ENCODE measurements around the gene ZNF138. TPM values are rescaled to one million over a fixed set of nuclear protein-coding genes. Genes with fewer than 3 reads are reported as not detected.
"Not testable (repeated sequence)": the region's sequence is repeated elsewhere in the genome, so short reads cannot be mapped to it uniquely, and the experiment has no call there.

Gene ZNF138
- 17.9 TPM for polyA plus RNA-seq (2013, experiment 1 of 2)
- 18.0 TPM for polyA plus RNA-seq (2013, experiment 2 of 2)

GRCh38 chr7:64794171-64794844, at the start of gene ZNF138:
TSS of gene ZNF138 (plus strand) at chr7:64794428. CDS start at chr7:64794569, 141 bp downstream.
- H3K4me1 ChIP-seq (ENCODE audit: insufficient read depth, low read length): peaks cover 16% of the 10 kb centered on the region; the same call in 1 of the 2 replicates
- peaks cover 17% of the 10 kb centered on the region for H3K36me3 ChIP-seq (ENCODE audit: insufficient read depth, low read length)
- no peaks in the 10 kb centered on the region for H3K9me3 ChIP-seq (ENCODE audit: insufficient read depth, low read depth, low read length)
- peak within 1 kb of the TSS; percentile 84 for H3K27ac ChIP-seq (ENCODE audit: low read depth, low read length)
- H3K9ac ChIP-seq (ENCODE audit: low read depth, low read length): peak within 1 kb of the TSS; percentile 93
- H3K4me3 ChIP-seq (ENCODE audit: low read length): peak within 1 kb of the TSS; percentile 81
- H3K27me3 ChIP-seq (ENCODE audit: insufficient read depth, low read length): no peaks in the 10 kb centered on the region
- WGBS: under 1% methylated on average over 32 of the region's 32 CpGs

- no peaks in the 10 kb centered on the region for H3K36me3 ChIP-seq (ENCODE audit: insufficient read depth, low read length)
- no peak overlapping the region for H3K27ac ChIP-seq (ENCODE audit: low read depth, low read length)
- WGBS: 91% methylated on average over 3 of the region's 4 CpGs
- H3K9ac ChIP-seq (ENCODE audit: low read depth, low read length): no peak overlapping the region
- no peaks in the 10 kb centered on the region for H3K27me3 ChIP-seq (ENCODE audit: insufficient read depth, low read length)
- no peak overlapping the region for H3K4me3 ChIP-seq (ENCODE audit: low read length)
- peaks cover 64% of the 10 kb centered on the region for H3K9me3 ChIP-seq (ENCODE audit: insufficient read depth, low read depth, low read length)
- H3K4me1 ChIP-seq (ENCODE audit: insufficient read depth, low read length): no peaks in the 10 kb centered on the region
Observed at GRCh38 chr7:64744680-64745079, 49.5 kb upstream of the ZNF138 start.

GRCh38 chr7:64747802-64748201, 46.4 kb upstream of the ZNF138 start:
- Histone ChIP-seq H3K36me3 (ENCODE audit: insufficient read depth, low read length) (no peaks in the 10 kb centered on the region), H3K27me3 (ENCODE audit: insufficient read depth, low read length) (no peaks in the 10 kb centered on the region), H3K27ac (ENCODE audit: low read depth, low read length) (no peak overlapping the region), H3K9ac (ENCODE audit: low read depth, low read length) (no peak overlapping the region), H3K4me3 (ENCODE audit: low read length) (no peak overlapping the region), H3K9me3 (ENCODE audit: insufficient read depth, low read depth, low read length) (peaks cover 67% of the 10 kb centered on the region), H3K4me1 (ENCODE audit: insufficient read depth, low read length) (no peaks in the 10 kb centered on the region)

GRCh38 chr7:64753032-64753431, 41.2 kb upstream of the ZNF138 start:
- Histone ChIP-seq H3K27ac (ENCODE audit: low read depth, low read length) (no peak overlapping the region), H3K9ac (ENCODE audit: low read depth, low read length) (no peak overlapping the region)
- WGBS: 44% methylated on average over 2 of the region's 2 CpGs

GRCh38 chr7:64755865-64756264, 38.4 kb upstream of the ZNF138 start:
- WGBS: 83% methylated on average over 2 of the region's 3 CpGs
- Histone ChIP-seq H3K27me3 (ENCODE audit: insufficient read depth, low read length) (no peaks in the 10 kb centered on the region), H3K4me1 (ENCODE audit: insufficient read depth, low read length) (no peaks in the 10 kb centered on the region), H3K27ac (ENCODE audit: low read depth, low read length) (no peak overlapping the region), H3K9me3 (ENCODE audit: insufficient read depth, low read depth, low read length) (peaks cover 45% of the 10 kb centered on the region), H3K9ac (ENCODE audit: low read depth, low read length) (no peak overlapping the region), H3K4me3 (ENCODE audit: low read length) (no peak overlapping the region), H3K36me3 (ENCODE audit: insufficient read depth, low read length) (no peaks in the 10 kb centered on the region)

More at GRCh38 chr7:64753032-64753431, 41.2 kb upstream of the ZNF138 start:
- Histone ChIP-seq H3K36me3 (ENCODE audit: insufficient read depth, low read length) (no peaks in the 10 kb centered on the region), H3K4me1 (ENCODE audit: insufficient read depth, low read length) (no peaks in the 10 kb centered on the region), H3K4me3 (ENCODE audit: low read length) (no peak overlapping the region), H3K27me3 (ENCODE audit: insufficient read depth, low read length) (no peaks in the 10 kb centered on the region), H3K9me3 (ENCODE audit: insufficient read depth, low read depth, low read length) (peaks cover 63% of the 10 kb centered on the region)

- H3K9ac ChIP-seq (ENCODE audit: low read depth, low read length): no peak overlapping the region
- H3K27ac ChIP-seq (ENCODE audit: low read depth, low read length): no peak overlapping the region
- H3K9me3 ChIP-seq (ENCODE audit: insufficient read depth, low read depth, low read length): peaks cover 41% of the 10 kb centered on the region
- no peaks in the 10 kb centered on the region for H3K4me1 ChIP-seq (ENCODE audit: insufficient read depth, low read length)
- H3K36me3 ChIP-seq (ENCODE audit: insufficient read depth, low read length): no peaks in the 10 kb centered on the region
- no peak overlapping the region for H3K4me3 ChIP-seq (ENCODE audit: low read length)
- no peaks in the 10 kb centered on the region for H3K27me3 ChIP-seq (ENCODE audit: insufficient read depth, low read length)
- 61% methylated on average over 3 of the region's 3 CpGs for WGBS
Observed at GRCh38 chr7:64758151-64758550, 36.1 kb upstream of the ZNF138 start.

- no peak overlapping the region for H3K4me3 ChIP-seq (ENCODE audit: low read length)
- H3K27ac ChIP-seq (ENCODE audit: low read depth, low read length): no peak overlapping the region
- H3K27me3 ChIP-seq (ENCODE audit: insufficient read depth, low read length): no peaks in the 10 kb centered on the region
- H3K9ac ChIP-seq (ENCODE audit: low read depth, low read length): no peak overlapping the region
- H3K4me1 ChIP-seq (ENCODE audit: insufficient read depth, low read length): no peaks in the 10 kb centered on the region
- H3K9me3 ChIP-seq (ENCODE audit: insufficient read depth, low read depth, low read length): peaks cover 24% of the 10 kb centered on the region
- no peaks in the 10 kb centered on the region for H3K36me3 ChIP-seq (ENCODE audit: insufficient read depth, low read length)
Observed at GRCh38 chr7:64768824-64769223, 25.4 kb upstream of the ZNF138 start.

- Histone ChIP-seq H3K4me3 (ENCODE audit: low read length) (no peak overlapping the region), H3K27ac (ENCODE audit: low read depth, low read length) (no peak overlapping the region), H3K27me3 (ENCODE audit: insufficient read depth, low read length) (no peaks in the 10 kb centered on the region), H3K9ac (ENCODE audit: low read depth, low read length) (no peak overlapping the region), H3K36me3 (ENCODE audit: insufficient read depth, low read length) (no peaks in the 10 kb centered on the region), H3K4me1 (ENCODE audit: insufficient read depth, low read length) (no peaks in the 10 kb centered on the region), H3K9me3 (ENCODE audit: insufficient read depth, low read depth, low read length) (peaks cover 41% of the 10 kb centered on the region)
- WGBS: 91% methylated on average over 2 of the region's 2 CpGs
Observed at GRCh38 chr7:64774204-64774842, 19.9 kb upstream of the ZNF138 start.

GRCh38 chr7:64775289-64775688, 18.9 kb upstream of the ZNF138 start:
- 85% methylated on average over 3 of the region's 3 CpGs for WGBS
- no peak overlapping the region for H3K4me3 ChIP-seq (ENCODE audit: low read length)
- H3K27ac ChIP-seq (ENCODE audit: low read depth, low read length): no peak overlapping the region
- H3K9me3 ChIP-seq (ENCODE audit: insufficient read depth, low read depth, low read length): peaks cover 41% of the 10 kb centered on the region
- no peaks in the 10 kb centered on the region for H3K36me3 ChIP-seq (ENCODE audit: insufficient read depth, low read length)
- H3K27me3 ChIP-seq (ENCODE audit: insufficient read depth, low read length): no peaks in the 10 kb centered on the region
- no peak overlapping the region for H3K9ac ChIP-seq (ENCODE audit: low read depth, low read length)
- H3K4me1 ChIP-seq (ENCODE audit: insufficient read depth, low read length): no peaks in the 10 kb centered on the region

GRCh38 chr7:64784842-64785241, 9.4 kb upstream of the ZNF138 start:
- not testable (repeated sequence) for H3K4me1 ChIP-seq (ENCODE audit: insufficient read depth, low read length); H3K9me3 ChIP-seq (ENCODE audit: insufficient read depth, low read depth, low read length)
- WGBS: 79% methylated on average over 23 of the region's 23 CpGs

GRCh38 chr7:64787295-64787694, 6.9 kb upstream of the ZNF138 start:
- H3K27ac ChIP-seq (ENCODE audit: low read depth, low read length): no peak overlapping the region
- no peaks in the 10 kb centered on the region for H3K4me1 ChIP-seq (ENCODE audit: insufficient read depth, low read length)
- H3K27me3 ChIP-seq (ENCODE audit: insufficient read depth, low read length): no peaks in the 10 kb centered on the region
- H3K9me3 ChIP-seq (ENCODE audit: insufficient read depth, low read depth, low read length): peaks cover 7% of the 10 kb centered on the region; the same call in 1 of the 2 replicates
- H3K36me3 ChIP-seq (ENCODE audit: insufficient read depth, low read length): no peaks in the 10 kb centered on the region
- no peak overlapping the region for H3K9ac ChIP-seq (ENCODE audit: low read depth, low read length)
- no peak overlapping the region for H3K4me3 ChIP-seq (ENCODE audit: low read length)

More at GRCh38 chr7:64784842-64785241, 9.4 kb upstream of the ZNF138 start:
- H3K9ac ChIP-seq (ENCODE audit: low read depth, low read length); H3K4me3 ChIP-seq (ENCODE audit: low read length); H3K36me3 ChIP-seq (ENCODE audit: insufficient read depth, low read length); H3K27ac ChIP-seq (ENCODE audit: low read depth, low read length); H3K27me3 ChIP-seq (ENCODE audit: insufficient read depth, low read length): not testable (repeated sequence)

Measured in HUES64 (cell line).